GM18505 (cell line): ENCODE measurements around the gene ITIH4.

ENCODE experiments used
- ATAC-seq: cut with Tn5 transposase; IDR thresholded peaks from one replicate; pipeline ENCODE4 v1.9.1; 2021; ENCODE audit not compliant: unreplicated experiment
- POLR2A ChIP-seq: IDR thresholded peaks from 4 replicates; pipeline ENCODE4 v1.6.1; 2011; ENCODE audit warnings: borderline replicate concordance; ENCODE audit not compliant: insufficient read depth, insufficient read length; ENCODE audit errors: extremely low read depth

Gene ITIH4

DNA sequence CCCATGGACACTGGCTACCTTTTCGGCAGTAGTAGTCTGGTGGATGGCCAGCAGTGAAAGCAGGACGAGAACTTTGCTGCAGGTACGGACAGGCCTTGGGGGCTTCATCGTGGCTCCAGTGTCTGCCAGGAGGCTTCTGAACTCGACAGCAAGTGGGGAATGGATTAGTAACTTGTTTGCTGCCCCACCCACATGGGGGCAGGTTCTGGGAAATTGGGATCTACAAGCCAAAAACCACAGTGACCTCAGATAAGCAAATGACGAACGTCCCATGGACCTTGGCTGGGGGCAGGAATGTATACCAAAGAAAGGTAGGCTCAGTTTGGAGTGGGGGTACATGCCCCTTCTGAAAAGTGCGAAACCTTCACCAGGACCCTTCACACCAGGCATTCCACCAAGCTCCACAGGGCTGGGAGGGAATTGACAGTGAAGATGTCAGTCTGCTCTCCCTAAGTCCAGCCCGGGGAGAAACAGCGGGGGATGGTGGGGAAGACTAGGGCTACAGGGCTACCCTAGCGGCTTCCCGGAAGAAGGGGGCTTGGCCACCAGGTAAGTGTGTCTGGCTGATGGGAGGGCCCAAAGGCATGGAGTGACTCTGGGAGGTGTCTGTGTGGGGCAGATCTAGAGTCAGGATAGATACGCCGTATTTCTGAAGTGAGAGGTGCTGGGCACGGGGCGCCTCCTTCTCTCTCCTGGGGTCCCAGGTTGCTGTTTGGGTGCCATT, at the start of gene ITIH4:
Gene ITIH4, minus strand, starts transcription at position 138 of the 724 bp plus-strand sequence. Its CDS starts 30 bp downstream, at position 108.
- ATAC-seq = no peak
- no peak for TF ChIP-seq POLR2A

DNA sequence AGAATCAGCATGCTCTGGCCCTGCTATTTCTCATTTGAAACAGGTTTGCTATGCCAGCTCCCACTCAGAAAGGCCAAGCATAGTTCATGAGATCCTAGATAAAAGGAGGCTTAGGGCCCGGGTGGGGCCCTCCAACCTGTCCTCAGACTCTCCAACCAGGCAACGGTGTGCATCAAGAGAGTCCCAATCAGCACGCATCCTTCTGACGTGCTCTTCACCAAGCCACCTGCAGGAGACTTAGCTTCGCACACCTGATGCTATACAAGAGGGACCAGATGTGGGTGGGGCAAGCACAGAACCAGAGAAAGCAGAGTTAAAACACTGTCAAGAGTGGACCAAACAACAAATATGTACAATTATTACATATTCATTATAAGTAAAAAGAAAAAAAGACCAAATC, 49.6 kb upstream of the ITIH4 start:
- no peak for ATAC-seq
- TF ChIP-seq POLR2A = no peak

DNA sequence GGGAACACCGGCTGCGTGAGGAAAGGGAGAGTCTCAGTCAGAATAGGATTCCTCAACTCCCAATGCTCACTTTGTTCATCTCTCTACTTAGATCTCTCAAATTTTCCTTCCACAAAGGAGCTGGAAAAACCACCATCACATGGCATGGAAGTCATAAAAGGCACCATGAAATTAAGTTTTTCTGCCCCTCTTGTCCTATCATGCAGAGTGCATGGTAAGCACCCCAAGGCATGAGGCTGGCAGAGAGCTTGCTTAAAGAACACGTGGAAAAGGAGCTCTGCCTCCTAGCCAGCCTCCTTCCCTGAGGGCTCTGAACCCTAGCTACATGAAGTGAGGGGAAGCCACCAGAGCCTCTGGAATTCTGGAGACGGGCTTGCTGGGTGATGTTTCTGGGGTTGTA, 49.1 kb upstream of the ITIH4 start:
- no peak for ATAC-seq
- TF ChIP-seq POLR2A = no peak

DNA sequence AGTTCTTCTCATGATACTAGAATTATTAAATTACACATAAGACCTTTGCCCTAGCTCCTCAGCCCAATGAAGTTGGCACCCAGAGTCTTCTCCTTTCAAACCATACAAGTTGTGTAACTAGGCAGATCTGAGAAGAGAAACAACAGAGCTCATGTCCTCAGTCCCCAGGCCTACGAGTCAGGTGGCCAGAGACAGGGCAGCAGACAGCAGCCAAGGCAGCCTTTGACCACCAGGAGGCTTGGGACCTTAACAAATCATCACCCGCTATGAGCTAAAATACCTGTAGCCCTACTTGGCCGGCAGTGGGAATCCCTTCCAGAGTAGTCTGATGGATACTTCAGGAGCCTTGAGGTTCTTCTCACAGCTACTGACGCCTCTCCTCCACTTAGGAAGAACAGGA, 48.6 kb upstream of the ITIH4 start:
- TF ChIP-seq POLR2A = no peak
- no peak for ATAC-seq

DNA sequence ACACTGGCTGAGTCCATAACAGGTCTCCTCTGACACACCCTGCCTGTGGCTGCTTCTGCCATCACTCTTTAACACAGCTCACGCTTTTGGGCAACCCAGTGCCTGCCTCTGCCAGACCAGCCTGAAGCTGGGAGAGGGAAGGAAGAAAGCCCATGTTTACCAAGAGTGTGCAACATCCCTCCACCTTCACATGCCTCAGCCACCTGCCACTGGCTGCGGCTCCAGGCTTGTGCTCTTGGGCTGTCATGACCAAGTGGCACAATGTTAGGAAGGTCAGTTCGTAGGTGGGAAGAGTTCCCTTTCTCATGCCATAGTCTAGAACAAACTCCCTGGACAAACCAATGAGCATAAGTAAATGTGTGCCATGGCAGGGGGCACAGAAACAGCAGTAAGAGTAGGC, 46.6 kb upstream of the ITIH4 start:
- TF ChIP-seq POLR2A = no peak
- ATAC-seq = no peak

DNA sequence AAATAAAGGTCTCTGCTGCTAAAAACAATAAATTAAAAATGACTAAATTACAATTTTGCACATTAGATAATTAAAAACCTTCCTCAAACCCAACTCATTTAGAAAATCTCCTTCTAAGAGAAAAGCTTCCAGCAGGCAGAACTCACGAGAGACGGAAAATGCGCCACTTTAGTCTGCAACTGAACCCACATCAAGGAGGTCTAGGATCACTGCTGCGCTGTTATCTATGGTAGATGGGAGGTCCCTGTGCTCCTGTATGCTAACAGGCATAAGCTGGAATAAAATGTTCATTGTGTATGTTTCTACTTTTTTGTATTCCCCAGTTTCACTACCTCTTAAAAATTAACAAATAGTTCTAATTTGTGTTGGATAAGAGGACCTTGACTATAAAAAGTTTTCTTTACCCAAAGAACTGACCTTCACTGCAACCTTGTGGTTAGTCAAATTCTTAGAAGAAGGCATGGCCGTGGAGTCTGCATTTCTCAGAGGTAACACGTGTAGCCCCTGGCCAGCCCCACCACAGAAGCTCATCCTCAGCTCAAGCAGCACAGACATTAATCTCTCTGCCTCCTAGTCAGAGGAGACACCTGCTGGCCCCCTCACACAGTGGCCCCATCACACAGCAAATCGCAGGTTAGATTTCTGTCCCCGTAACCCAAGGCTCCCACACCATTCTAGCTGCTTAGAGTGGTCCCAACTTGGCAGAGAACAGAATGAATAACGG, 44.6 kb upstream of the ITIH4 start:
- no peak for TF ChIP-seq POLR2A
- ATAC-seq = no peak

DNA sequence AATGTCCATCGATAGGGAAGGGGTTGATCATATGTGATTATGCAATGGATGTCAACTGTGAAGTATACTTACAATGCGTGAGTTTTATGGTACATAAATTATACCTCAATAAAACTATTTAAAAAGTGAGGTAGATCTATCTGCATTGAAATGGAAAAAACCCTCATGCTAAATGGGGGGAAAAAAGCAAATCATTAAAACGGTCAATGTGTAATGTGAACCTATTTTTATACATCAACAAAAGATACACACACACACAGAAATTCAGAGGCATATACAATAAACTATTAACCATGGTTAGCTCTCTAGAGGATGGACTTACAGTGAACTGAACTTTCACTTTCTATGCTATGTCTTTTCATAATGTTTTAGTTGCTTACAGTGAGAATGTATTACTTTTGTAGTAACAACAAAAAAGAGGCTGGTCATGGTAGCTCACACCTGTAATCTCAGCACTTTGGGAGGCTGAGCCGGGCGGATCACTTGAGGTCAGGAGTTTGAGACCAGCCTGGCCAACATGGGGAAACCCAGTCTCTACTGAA, 43.8 kb upstream of the ITIH4 start:
- TF ChIP-seq POLR2A = no peak
- ATAC-seq = no peak

DNA sequence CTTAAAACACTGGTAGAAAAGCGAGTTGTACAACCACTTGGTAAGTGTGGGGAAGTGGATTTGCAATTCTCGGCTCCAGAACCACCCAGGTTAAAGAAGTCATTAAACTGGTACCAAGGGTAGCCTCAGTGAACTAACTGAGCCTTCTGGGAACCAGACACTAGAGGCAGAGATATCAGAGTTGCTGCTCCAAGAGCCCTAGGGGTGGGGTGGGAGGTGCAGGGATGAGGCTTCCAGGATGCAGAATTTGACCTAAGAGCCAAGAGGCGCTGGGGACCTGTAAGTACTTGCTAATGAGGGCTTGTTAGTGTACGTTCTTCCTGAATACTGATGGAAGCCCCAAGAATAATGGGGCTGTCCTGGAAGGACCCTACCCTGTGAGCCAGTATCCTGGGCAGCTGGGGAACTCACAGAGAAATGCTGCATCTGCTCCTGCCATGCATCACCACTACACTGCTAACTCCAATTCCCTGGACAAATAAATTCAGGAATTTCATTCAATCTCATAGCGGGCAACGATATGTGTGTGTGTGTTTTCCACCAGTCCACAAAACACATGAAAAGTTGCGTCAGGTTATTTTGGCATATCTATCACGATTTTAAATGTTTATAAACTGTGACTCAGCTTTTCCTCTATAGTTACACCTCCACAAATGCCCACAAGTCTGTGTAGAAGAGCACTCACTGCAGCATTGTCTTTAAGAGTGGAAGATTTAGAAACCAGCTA, 43.1 kb upstream of the ITIH4 start:
- TF ChIP-seq POLR2A = no peak

DNA sequence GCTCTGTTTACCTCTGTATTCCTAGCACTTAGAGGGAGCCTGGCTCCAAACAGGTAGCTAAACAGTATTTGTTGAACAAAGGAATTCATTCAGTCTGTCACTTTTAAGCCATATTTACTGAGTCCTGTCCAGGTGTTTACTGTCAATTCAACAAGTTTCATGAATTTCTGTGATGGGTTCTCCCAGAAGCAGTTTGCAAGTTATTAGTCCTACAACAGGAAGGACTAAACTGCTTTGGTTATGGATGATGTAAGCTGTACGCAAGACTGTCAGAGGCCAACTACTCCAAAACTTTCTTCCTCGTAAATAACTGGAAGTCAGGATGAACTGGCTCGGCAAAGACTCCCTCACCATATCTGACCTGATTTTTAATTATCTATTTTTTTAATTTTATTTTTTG, 41.8 kb upstream of the ITIH4 start:
- TF ChIP-seq POLR2A = no peak

More for the DNA sequence above, 43.1 kb upstream of the ITIH4 start:
- no peak for ATAC-seq

DNA sequence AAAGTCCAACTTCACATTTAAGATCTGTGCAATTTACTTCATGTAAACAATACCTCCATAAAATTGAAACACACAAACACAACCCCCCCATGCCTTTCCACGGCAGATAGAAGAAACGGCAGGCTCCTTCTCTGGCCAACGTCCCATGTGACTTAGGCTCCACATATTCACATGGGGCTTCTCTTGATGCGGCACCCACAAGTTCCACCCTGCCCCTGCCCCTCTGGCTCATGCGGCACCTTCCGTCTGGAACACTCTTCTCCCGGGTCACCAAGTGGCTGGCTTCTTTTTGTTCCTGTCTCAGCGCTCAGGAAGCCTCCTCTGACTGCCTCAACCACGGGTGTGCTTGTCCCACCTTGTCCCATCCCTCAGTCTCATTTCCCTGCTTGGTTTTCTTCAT, 41.3 kb upstream of the ITIH4 start:
- ATAC-seq = no peak
- TF ChIP-seq POLR2A = no peak

More for the DNA sequence above, 41.8 kb upstream of the ITIH4 start:
- no peak for ATAC-seq

DNA sequence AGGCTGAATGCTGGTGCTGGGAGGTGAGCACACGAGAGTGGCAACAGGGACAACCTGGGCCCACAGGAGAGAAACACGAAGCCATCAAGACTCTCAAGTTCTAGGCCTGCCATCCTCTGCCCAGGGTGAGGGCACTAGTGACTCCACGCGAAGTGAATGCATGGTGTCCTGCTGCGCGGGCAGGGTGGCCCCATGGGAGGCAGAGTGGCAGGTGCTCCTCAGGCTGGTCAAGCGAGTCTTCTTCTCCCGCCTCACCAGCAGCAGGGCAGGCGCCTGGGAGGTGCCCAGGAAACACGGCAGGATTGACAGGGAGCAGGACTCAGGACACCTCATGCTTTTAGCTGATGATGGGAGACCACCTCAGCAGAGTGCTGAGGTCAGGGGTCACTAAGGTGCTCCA, 40.0 kb upstream of the ITIH4 start:
- no peak for ATAC-seq

DNA sequence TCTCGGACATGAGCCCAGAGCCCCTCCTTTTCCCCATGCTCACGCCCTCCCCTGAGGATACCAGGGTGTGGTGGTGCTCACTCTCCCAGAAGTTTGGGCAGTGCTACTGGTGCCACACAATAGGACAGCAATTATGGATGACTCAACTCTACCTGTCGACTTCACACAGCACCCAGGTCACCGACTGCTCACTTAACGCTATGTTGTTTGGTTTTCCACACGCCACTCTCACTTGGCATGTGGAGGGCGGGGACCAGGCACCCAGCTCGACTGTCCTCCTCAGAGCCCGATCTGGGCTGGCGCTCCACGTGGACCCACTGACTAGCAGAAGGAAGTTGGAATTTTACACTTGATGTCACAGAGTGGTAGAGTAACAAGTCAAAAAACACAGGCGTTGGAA, 36.0 kb upstream of the ITIH4 start:
- ATAC-seq = no peak

More for the DNA sequence above, 40.0 kb upstream of the ITIH4 start:
- TF ChIP-seq POLR2A = no peak

DNA sequence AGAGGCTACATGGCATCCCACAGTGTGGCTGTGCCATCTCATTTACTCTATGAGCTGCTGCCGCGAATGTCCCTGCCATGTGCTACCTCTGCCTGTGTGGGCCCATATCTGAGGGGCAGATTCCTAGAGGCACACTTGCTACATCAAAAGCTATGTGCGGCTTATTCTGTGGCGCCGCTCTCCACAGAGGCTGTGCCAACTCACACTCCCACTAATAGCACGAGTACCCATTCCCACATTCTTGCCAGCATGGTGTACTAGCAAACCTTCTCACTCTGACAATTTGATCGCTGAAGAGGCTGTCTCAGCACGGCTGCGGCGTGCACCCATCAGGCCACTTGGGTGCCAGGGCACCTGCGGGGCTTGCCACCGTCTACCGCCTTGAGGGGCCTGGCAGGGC, 35.5 kb upstream of the ITIH4 start:
- ATAC-seq = no peak

More for the DNA sequence above, 36.0 kb upstream of the ITIH4 start:
- TF ChIP-seq POLR2A = no peak

More for the DNA sequence above, 35.5 kb upstream of the ITIH4 start:
- no peak for TF ChIP-seq POLR2A
